ENCODE measurements around the gene MAF.

The MAF gene

DNA sequence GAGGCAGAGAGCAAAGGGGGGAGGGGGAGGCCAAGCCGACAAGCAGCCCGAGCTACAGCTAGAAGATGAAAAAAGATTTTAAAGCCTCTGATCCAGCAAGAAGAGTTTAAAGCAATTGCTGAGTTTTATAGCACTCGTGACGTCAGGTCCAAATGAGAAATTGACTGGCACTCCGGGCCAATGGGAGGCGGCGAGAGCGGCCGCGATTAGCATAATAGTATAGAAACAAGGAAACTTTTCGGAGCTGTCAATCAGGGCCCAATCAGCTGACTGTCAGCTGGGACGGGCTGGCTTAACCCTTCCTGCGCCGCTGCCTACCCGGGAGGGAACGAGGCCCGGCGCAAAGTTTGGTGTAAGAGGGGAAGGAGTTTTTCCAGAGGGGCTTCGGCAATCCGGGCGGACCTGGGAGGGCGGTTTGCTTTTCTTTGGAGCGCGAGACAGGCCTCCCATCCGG is at the start of gene MAF:
TSS of gene MAF (minus strand) at position 100 of the 454 bp plus-strand sequence. CDS start 835 bp downstream, outside the sequence.
- DNase-seq = peak; percentile 75

DNA sequence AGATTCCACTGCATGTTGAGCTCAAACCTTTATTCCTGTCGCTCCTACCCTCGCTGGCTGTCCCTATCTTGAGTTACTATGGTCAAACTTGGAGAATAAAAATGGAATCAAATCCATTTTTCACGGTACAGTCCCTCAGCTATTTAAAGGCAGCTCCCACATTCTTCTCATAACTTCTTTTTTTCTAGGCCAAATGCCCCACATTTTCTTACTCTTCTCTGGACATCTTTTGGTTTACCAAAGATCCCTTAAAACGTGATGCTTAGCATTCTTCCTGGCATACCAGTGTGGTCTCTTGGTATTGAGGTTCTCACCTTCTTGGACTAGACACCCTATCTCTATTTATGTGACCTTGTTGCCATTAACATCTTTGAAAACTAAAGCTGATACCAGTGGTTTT is 48.3 kb upstream of the MAF start:
- no peak for DNase-seq

DNA sequence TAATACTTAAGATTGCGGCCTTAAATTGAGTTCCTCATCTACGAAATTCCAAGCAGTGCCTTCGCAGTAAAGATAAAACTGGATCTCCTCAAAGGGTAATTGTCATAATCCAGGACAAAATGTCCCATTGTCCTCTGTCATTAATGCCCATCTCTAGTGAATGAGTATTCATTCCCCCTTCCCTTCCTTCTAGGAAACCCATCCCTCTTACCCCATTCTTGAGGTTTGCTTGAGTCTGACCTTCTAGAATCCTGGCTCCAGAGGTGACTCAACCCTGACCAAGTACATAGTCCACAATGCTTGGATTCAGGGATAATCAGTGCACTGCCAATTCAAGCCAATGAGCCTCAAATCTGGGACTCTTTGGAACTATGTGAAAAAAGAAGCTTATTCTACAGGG is 47.0 kb upstream of the MAF start:
- no peak for DNase-seq

DNA sequence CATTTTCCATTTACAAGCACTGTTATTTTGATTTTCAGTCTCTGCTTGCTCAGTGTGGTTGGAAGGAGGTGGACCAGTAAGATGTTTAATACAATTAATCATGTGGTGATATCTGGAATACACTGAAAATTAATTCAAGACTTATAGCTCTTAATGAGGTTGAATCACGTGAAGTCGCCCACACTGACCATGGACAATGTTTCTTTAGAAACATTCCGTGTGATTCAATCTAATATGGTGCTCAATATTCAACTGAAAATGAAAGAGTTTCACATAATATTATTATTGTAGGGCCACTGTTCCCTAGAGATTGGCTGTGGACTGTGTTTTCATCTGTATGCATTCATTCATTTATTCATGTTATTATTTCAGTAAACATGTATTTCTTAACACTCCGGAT is 45.2 kb upstream of the MAF start:
- DNase-seq = no peak

DNA sequence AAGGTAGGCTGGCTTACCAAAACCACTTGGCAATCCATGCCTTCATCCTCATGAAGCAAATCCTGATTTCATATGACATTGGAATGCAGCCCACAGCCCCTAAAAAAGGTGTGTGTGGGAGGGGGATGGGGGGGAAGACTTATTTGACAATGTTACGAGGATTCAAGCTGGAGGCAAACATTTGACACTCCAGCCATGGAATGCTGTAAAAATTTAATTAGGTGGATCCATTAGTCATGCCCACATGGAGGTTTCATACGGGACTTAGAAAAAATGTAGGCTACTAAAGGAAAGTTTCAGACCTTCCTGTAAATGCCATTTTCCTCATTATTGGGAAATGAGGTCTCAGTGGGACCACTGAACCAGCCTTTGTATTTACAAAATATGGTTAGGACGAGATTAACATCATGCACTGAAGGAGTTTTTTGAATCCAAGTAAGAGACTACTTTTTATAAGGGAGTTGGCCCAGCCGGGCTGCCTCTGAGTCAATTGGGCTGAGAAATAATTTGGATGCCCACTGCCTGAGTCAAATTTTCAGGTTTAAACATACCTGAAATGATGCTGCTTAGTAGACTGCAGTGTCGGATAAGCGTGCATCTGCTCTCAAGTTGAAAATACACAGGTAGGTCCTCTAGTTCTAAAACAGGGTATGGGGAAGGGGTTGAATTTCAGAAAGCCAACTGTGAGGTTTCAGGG is 44.6 kb upstream of the MAF start:
- no peak for DNase-seq

DNA sequence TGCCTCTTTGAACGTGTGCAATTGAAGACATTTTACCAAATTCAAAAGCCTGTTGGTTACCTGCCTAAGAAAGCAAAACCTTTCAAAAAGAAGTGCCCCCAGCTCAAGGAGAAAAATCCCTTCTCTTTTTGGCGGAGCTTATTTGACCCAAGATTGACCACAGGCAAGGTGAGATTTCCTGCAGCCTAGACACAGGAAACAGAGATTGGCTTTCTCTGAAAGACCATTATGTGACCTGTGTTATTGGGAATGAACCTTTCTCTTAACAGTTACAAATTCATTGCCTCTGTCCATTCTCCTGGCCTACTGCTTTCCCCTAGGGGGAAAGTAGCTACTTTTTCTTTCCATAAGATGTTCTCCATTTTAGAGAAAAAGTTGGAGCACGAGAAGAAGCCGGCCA is 42.1 kb upstream of the MAF start:
- no peak for DNase-seq

DNA sequence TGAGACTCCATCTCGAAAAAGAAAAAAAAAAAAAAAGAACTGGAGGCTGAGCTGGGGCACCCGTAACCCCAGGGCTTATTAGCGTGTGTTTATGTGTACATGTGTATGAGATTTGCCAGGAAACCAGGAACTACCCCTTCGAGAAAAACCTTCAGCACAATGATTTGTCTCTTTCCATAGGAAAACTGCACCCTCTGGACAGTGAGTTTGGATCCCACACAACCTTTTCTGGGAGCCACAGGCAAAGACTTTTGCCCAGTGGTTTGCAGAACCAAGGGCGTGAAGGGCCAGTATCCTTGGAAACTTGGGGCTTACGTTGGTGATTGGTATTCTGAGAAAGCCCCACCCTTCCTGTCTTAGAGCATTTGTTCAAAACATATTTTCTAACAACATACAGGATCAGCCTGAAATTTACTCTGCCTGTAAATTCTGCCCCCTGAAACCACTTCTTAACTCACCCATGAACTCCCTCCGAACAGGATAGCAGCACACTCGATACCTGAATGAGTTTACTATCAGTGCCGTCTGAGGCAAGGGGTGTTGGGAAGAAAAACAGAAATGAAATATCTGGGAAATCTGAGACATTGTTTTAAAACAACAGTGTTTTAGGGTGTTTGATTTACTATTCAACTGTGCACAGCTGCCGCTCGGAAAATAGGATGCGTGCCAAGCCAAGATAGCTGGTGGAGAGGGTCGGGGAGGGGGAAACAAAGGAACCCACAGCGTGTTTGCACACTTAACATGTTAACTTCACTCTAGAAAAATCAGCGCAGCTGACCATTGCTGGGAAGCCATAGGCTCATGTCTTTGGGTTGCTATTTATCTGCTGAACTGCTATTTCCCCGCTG is 40.2 kb upstream of the MAF start:
- DNase-seq = no peak

DNA sequence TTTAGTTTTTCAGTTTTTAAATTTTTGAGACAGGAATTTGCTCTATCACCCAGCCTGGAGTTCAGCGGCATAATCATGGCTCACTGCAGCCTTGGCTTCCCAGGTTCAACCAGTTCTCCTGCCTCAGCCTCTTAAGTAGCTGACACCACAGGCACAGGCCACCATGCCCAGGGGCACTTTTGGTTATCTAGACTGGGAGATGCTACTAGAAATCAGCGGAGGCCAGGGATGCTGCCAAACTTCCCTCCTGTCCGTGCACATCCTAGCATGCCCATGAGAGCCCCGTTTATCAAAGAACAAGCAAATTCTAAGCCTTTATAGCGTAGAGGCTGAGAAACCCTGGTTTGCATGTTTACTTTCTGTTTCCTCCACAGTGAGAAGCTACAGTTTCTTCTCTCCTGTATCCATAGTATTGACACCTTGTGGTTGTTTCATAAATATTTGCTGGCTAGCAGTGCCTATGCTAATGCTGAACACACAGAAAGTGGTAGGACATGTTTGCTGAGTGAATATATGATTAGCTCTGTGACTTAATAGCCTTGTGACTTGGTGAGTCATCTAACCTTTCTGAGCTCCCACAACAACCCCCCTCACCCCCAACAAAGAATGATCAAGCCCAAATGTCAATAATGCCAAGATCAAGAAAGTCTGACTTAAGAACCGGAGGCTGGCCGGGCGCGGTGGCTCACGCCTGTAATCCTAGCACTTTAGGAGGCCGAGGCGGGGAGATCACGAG is 39.2 kb upstream of the MAF start:
- DNase-seq = no peak

DNA sequence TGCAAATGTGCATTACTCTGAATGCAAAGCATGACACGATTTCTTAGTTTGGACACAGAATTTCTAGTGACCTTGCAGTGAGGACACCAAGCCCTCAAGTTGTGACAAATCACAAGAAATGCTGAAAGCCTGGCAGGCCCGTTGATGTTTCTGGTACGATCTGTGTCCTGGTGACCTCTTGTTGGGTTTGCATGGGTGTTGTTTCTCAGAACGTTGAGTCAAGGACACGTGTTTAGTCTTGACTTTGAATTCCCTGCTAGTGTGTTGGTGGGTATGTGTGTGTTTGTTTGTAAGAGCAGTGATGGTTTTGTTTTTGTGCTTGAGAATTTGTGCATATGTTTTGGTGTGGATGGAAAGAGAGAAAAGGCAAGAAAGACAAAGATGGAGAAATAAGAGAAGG is 37.8 kb upstream of the MAF start:
- no peak for DNase-seq

DNA sequence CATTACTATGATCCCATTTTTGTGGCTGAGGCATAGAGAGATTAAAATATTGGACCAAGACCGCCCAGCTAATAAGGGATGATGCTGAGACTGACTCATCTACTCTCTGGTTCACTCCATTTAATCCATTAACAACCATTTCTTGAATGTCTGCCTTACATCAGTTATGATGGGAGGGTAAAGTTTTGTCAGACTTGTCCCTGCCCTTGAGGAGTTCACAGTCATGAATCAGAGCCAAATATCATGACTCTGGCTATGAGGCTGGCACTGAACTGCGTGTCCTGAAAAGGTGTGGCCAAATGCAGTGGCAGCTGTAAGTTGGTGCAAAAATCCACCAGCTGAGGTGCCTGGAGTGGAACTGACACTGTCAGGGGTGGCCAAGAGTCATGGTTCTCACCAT is 35.0 kb upstream of the MAF start:
- no peak for DNase-seq

DNA sequence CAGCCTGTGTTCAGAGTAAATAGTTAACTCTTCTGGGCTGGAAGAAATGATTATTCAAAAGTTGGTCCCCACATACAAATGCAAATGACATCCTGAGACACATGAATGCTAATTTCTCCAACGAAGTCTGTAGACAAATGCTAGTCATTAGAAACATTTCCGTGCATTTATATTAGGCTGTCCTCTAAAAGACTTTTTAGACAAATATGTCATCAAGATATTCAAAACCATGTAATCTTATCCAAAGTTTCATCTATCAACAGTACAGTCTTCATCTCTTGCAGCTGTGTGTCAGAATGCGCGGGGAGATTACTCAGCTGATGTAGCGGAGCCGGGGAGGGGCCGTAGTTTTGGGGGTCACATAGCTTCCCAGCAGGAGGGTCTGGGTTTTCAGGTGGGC is 33.8 kb upstream of the MAF start:
- no peak for DNase-seq

DNA sequence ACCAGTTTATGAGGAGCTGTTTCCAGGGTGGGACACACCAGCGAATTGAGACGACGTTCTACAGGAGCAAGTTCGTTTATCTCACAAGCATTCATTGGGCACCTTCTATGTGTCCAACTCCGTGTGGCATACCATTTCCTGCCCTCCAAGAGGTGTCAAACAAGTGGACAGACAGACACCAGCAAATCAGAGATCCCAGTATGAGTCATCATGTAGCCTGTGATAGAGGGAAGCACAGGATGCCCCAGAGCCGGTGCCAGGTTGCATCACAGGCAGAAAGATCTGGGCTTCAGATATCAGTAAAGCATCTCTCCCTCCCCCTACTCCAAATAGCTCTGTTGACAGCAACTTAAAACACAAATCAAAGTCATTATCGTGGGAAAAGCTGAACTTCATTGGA is 31.8 kb upstream of the MAF start:
- DNase-seq = no peak

DNA sequence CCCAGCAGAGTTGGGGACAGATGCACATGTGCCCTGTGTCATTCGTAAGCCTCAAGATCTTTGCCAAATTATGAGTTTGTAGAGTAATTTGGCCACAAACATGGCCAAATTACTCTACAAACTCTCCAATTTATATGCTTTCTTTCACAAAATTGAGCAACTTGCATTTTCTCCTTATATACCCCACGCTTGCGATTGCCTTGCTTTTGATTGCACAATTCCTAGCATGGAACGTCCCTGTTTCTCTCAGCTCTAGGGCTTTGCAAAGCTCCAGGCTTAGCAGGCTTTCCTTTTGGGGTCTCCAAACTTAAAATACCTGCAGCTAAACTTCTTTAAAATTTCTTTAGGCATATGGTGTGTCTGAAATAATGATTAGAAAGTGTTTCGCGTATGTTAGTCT is 28.5 kb upstream of the MAF start:
- no peak for DNase-seq

DNA sequence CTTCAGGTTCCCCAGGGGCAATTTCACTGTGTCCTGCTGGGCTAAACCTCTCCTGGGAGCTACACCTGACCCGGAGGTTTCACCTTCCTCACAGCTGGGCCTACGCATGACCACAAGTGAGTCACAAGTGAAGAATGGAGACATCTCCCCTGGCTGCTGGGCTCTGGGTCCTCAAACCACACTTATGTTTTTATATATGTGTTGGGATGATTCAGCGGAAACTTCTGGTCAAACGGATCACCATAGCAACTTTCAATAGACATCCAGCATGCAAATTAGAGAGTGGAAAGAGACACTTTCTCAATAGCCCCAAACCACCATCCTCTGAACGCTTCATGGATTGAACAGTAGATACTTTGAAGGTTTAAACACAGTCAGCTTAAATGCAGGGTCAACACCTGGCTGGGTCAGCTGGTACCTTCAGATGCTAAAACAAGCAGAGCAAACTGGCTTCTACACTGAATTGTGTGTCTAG is 28.0 kb upstream of the MAF start:
- DNase-seq = peak; percentile 48

DNA sequence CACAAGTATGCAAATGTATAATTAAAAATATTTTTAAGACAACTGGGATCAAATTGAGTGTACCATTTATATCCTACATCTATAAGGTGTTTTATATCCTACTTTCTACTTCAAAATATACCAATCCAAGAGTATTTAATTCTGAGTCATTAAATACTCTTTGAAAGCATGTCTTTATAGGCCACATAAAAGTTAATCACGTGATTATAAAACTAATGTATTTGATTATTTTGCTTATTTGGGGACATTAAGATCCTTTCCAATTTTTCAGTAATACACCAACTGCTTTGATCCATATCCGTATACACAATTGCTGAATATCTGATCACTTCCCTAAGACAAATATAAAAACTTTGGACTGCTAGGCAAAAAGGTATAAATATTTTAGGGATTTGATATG is 26.6 kb upstream of the MAF start:
- no peak for DNase-seq

DNA sequence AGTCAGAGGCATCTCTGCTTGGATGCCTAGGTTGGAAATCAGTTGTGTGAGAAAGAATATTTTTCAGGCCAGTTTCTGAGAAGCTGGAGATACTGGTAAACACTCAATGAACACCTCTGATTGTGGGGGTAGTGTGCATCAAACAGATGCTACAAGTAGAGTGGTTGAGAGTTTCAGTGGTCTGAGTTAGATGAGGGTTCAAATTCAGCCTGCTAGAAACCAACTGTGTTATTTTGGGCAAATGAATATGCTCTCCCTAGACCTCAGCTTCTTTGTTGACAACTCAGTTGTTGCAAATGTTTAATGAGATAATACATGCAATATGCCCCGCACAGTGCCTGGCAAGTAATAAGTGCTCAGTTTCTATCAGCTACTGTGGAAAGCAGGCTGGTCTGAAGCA is 25.2 kb upstream of the MAF start:
- no peak for DNase-seq

DNA sequence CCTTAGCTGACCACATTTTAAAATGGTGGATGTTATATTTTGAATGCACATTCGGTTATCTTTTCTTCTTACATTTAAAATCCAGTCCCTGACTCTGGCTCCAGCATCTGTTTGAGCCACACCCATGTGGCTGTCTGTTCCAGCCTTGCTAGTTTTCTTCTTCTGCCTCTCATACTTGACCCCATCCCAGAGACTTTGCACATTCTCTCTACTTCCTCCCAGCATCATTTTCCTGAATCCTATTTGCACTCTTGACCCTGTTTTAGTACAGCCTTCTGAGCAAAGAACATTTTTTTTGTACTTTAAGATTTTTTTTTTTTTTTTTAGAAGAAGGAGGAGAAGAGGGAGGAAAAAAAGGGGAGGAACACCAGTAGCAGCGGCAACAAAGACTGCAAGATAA is 23.3 kb upstream of the MAF start:
- no peak for DNase-seq

DNA sequence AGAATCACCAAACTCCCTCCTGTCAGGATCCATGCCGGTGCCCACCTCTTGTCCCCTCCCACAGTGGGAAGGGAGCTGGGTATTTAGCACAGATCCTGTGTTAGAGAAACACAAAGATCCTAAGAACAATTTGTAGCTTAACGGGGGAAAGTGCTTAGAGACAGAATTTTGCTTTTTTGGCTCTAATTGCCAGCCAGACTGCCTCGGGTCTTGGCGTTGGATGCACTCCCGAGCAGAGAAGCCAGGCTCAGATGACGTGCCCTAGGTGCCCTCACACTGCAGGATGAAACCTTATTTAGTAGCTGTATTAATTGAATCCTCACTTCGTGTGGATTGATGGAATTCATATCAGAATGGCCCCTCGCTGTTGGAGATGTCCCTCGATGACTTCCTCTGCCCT is 22.5 kb upstream of the MAF start:
- no peak for DNase-seq

DNA sequence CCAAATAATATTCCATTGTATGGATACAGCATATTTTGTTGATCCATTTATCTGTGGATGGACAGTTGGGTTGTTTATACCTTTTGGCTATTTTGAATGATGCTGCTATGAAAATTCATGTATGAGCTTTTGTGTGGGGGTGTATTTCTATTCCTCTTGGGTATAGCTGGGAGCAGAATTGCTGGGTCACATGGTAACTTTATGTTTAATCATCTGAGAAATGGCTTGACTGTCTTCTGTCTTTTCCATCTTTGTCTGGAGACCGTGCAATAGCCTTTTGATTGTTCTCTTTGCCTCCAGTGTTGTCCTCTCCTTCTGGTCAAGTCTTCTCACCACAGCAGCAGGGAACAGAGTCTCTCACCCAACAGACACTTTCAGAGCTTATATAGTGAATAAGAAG is 20.5 kb upstream of the MAF start:
- no peak for DNase-seq

DNA sequence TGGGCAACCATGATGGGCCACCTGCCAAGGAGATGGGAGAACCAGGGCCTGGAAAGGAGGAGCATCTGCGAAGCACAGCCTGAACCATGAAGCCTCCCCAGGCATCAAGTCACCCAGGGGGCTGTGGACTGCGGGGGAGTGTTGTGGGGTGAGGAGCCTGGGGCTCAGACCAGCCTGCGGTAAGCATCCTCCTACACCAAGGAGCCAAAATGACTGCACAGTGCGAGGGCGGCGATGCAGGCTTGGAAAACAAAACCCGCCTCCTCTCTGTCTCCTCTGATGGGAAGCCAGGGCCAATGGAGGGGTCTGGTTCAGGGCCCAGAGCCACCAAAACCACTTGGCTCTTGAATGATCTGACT is 18.1 kb upstream of the MAF start:
- no peak for DNase-seq

DNA sequence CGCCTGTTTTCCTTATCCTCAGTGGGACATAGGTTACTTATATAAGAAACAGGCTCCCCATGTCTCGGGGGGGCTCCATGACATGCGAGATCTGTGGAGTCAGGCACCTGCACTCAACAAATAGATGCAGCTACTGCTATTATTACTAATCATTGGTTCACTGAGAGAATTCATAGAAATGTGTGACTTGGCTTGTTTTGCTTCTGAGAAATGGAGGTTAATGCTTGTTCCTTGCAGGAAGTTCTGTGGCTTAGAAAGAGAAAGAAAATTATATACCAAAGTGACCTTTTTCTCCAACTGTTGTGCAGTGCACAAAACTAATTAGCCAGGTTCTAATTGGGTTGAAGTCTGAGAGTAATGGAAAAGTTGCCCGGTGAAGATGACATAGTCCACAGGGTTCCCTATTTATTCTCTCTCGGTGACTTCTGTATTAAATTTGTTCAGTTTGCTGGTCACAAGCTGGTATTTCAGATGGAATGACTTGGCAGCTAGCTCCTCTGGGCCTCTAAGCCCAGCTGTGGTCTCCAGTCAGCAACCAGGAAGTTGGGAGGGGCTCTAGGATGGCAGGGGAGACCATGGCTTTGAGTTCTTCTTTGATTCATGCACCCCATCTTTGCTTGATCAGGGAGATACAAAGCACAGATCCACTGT is 17.6 kb upstream of the MAF start:
- no peak for DNase-seq

DNA sequence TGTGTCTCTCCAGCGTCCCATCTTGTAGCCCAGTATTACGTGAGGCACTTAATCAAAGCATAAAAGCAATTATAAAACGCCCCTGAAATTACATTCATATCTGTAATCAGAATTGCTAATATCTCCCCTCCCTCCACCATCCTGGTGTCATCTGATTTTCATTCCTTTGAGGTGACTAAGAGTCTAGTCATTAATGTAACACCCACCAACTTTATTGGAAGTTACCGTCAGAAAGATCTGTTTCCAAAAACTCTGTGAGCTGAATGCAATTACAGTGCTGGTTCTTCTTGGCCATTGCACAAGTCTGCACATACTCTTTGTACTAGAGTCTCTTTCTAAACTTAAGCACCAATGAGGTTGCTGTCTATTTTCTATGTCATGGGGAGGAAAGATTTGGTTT is 12.5 kb upstream of the MAF start:
- DNase-seq = peak; percentile 44

DNA sequence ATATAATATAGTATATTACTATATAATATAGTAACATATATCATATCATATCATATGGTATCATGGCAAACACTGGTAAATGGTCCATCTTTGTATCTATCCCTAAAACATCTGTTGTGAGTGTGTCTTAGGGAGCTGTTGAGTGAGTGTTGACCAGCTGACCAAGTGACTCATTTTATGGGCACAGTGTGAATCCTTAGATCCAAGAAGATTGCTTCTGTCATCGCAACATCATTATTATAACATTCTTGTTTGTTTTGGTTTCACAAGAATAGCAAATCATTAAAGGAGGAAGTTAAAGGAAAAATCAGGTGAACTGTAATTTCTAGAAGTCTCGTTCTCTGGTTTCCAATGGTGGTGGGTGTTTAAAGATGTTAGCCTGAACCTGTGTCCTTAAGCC is 11.7 kb upstream of the MAF start:
- DNase-seq = no peak
